HepG2 (cell line): ENCODE measurements around the gene DHX30. TPM values are rescaled to one million over a fixed set of nuclear protein-coding genes. Genes with fewer than 3 reads are reported as not detected.

Source experiments
- AGO2 ChIP-seq: fragments of 200-400 bp; formaldehyde crosslinking; optimal IDR thresholded peaks from 2 replicates; pipeline ENCODE3; 2017; ENCODE audit warnings: mild to moderate bottlenecking, low read depth, low read length, moderate library complexity
- AHR ChIP-seq: IDR thresholded peaks from 2 replicates; pipeline ENCODE4 v1.6.1; 2018; ENCODE audit warnings: missing genetic modification reagents, missing compliant biosample characterization
- ARNT ChIP-seq: fragments of 450-650 bp; IDR thresholded peaks from 2 replicates; pipeline ENCODE4 v1.6.1; 2017
- ATF5 ChIP-seq: sonication (generic); formaldehyde crosslinking; IDR thresholded peaks from 2 replicates; pipeline ENCODE4 v1.4.0; 2020; ENCODE audit warnings: mild to moderate bottlenecking, low read depth, missing genetic modification reagents
- CREM ChIP-seq, 2 experiments: sonication (generic) in 1 of 2; formaldehyde crosslinking in 1 of 2; IDR thresholded peaks; 2 replicates each; pipeline versions ENCODE4 v1.4.0 to v1.6.1; 2016 to 2020; ENCODE audit warnings: antibody characterized with exemption in 1 of 2, mild to moderate bottlenecking in 1 of 2, missing genetic modification reagents in 1 of 2
- DPF2 ChIP-seq: sonication (generic); formaldehyde crosslinking; IDR thresholded peaks from 2 replicates; pipeline ENCODE4 v1.4.0; 2020; ENCODE audit warnings: mild to moderate bottlenecking, low read depth, missing genetic modification reagents, borderline replicate concordance
- DR1 ChIP-seq: sonication (generic); formaldehyde crosslinking; IDR thresholded peaks from 2 replicates; pipeline ENCODE4 v1.8.0; 2021; ENCODE audit warnings: mild to moderate bottlenecking, missing genetic modification reagents, inconsistent platforms
- GABPA ChIP-seq, 2 experiments: IDR thresholded peaks; 2 replicates each; pipeline ENCODE4 v1.6.1; 2011 to 2016; ENCODE audit warnings: low read depth in 2 of 2, low read length in 1 of 2, missing biosample characterization in 1 of 2, missing genetic modification characterization in 1 of 2
- HMGA1 ChIP-seq: sonication (generic); formaldehyde crosslinking; conservative IDR thresholded peaks from 2 replicates; pipeline ENCODE4 v1.4.0; 2020; ENCODE audit warnings: missing genetic modification reagents
- IKZF1 ChIP-seq: fragments of 450-650 bp; IDR thresholded peaks from 2 replicates; pipeline ENCODE4 v1.7.1; 2016
- IRF1 ChIP-seq: sonication (generic); formaldehyde crosslinking; IDR thresholded peaks from 2 replicates; pipeline ENCODE4 v1.4.0; 2020; ENCODE audit warnings: low read depth, mild to moderate bottlenecking, missing genetic modification reagents
- JARID2 ChIP-seq: sonication (generic); formaldehyde crosslinking; IDR thresholded peaks from 2 replicates; pipeline ENCODE4 v1.8.1; 2023; ENCODE audit warnings: missing genetic modification reagents, inconsistent platforms; ENCODE audit not compliant: insufficient replicate concordance
- MLLT10 ChIP-seq: sonication (generic); formaldehyde crosslinking; IDR thresholded peaks from 2 replicates; pipeline ENCODE4 v1.4.0; 2020; ENCODE audit warnings: missing genetic modification reagents
- NPAS2 ChIP-seq: sonication (generic); formaldehyde crosslinking; IDR thresholded peaks from 2 replicates; pipeline ENCODE4 v1.8.0; 2022; ENCODE audit warnings: mild to moderate bottlenecking, missing genetic modification reagents, borderline replicate concordance
- PHF8 ChIP-seq: sonication (generic); formaldehyde crosslinking; IDR thresholded peaks from 2 replicates; pipeline ENCODE4 v1.5.0; 2020; ENCODE audit warnings: missing genetic modification reagents
- POLR2AphosphoS5 ChIP-seq: IDR thresholded peaks from 2 replicates; pipeline ENCODE4 v1.6.1; 2012; ENCODE audit warnings: low read depth, low read length
- PTBP1 ChIP-seq: fragments of 200-400 bp; formaldehyde crosslinking; IDR thresholded peaks from 2 replicates; pipeline ENCODE4 v1.6.1; 2018; ENCODE audit warnings: low read length, low read depth; ENCODE audit not compliant: poor library complexity, severe bottlenecking
- SP1 ChIP-seq, 2 experiments: fragments of 450-650 bp in 1 of 2; sonication (generic) in 1 of 2; formaldehyde crosslinking in 1 of 2; IDR thresholded peaks; 2 replicates each; pipeline versions ENCODE4 v1.4.0 to v1.6.1; 2016 to 2020; ENCODE audit warnings: missing genetic modification reagents in 1 of 2
- SPEN ChIP-seq: sonication (generic); formaldehyde crosslinking; IDR thresholded peaks from 2 replicates; pipeline ENCODE4 v1.5.1; 2020; ENCODE audit warnings: low read depth, mild to moderate bottlenecking, missing genetic modification reagents
- ZBTB33 ChIP-seq: sonication (generic); formaldehyde crosslinking; IDR thresholded peaks from 2 replicates; pipeline ENCODE4 v1.4.0; 2020; ENCODE audit warnings: missing genetic modification reagents
- ZFP36 ChIP-seq: fragments of 150-350 bp; IDR thresholded peaks from 2 replicates; pipeline ENCODE4 v1.6.1; 2018; ENCODE audit warnings: borderline replicate concordance, low read length, low read depth; ENCODE audit not compliant: partially characterized antibody
- ZNF3 ChIP-seq: IDR thresholded peaks from 2 replicates; pipeline ENCODE4 v1.7.0; 2017; ENCODE audit warnings: inconsistent platforms
- ZNF414 ChIP-seq: sonication (generic); formaldehyde crosslinking; IDR thresholded peaks from 2 replicates; pipeline ENCODE4 v1.5.0; 2020; ENCODE audit warnings: missing genetic modification reagents
- ZNF510 ChIP-seq: sonication (generic); formaldehyde crosslinking; IDR thresholded peaks from 2 replicates; pipeline ENCODE4 v1.4.0; 2020; ENCODE audit warnings: low read depth, mild to moderate bottlenecking, missing genetic modification reagents
- ZNF580 ChIP-seq: IDR thresholded peaks from 2 replicates; pipeline ENCODE4 v1.6.1; 2016; ENCODE audit warnings: low read depth, borderline replicate concordance
- ZNF761 ChIP-seq: sonication (generic); formaldehyde crosslinking; conservative IDR thresholded peaks from 2 replicates; pipeline ENCODE4 v1.4.0; 2020; ENCODE audit warnings: mild to moderate bottlenecking, missing genetic modification reagents
- polyA plus RNA-seq, 8 experiments: library from polyadenylated mRNA; depleted of rRNA in 3 of 8; stranded (reverse) in 7 of 8; unstranded in 1 of 8; fragments of >200 nt; fragmentation: Illumina TruSeq in 4 of 8; extraction: Trizol in 4 of 8; gene quantifications; 2 replicates each; pipeline versions ENCODE4 v1.2.1 to v1.2.3, GENCODE V29; 2011 to 2016; ENCODE audit warnings: low read depth in 4 of 8, missing spikeins in 1 of 8, mixed read lengths in 1 of 8; ENCODE audit not compliant: insufficient read depth in 1 of 8
- total RNA-seq, 5 experiments: library from RNA; depleted of rRNA; stranded (reverse); fragments of >200 nt; fragmentation: Illumina TruSeq; extraction: Trizol; gene quantifications; 2 replicates each; pipeline ENCODE4 v1.2.3, GENCODE V29; 2016; ENCODE audit warnings: low read depth in 1 of 5

The DHX30 gene
- total and polyA plus RNA-seq, 2 of the 13 experiments (the other 11 are each of a cell fraction or from before 2014, with no cell fraction given), result 30.6 to 59.4 TPM

GRCh38 chr3:47781685-47782445 lies 21.1 kb upstream of the DHX30 start, which contains the start of gene SMARCC1 (continued):
- TF ChIP-seq ATF5 (no peak), AGO2 (peak; percentile 40), ZNF761 (CRISPR knock-in tag) (no peak), IKZF1 (no peak), HMGA1 (CRISPR knock-in tag) (no peak), ARNT (no peak), IRF1 (CRISPR knock-in tag) (no peak), GABPA (IDR thresholded peaks at IDR 0.05; ENCODE audit: low read depth, low read length) (peak; percentile 67), GABPA (CRISPR knock-in tag; IDR thresholded peaks at IDR 0.05; ENCODE audit: low read depth) (peak; percentile 81), ZNF3 (CRISPR knock-in tag) (peak; percentile 95), PHF8 (CRISPR knock-in tag) (peak; percentile 99), ZNF510 (CRISPR knock-in tag) (peak; percentile 28; the same call in 1 of the 2 replicates), DPF2 (CRISPR knock-in tag) (no peak), PTBP1 (peak; percentile 36), MLLT10 (no peak), POLR2AphosphoS5 (peak; percentile 96), DR1 (peak; percentile 63), CREM (IDR thresholded peaks at IDR 0.05) (peak; percentile 41; the same call in 1 of the 2 replicates), CREM (CRISPR knock-in tag; IDR thresholded peaks at IDR 0.05) (no peak), JARID2 (CRISPR knock-in tag) (no peak), ZNF580 (CRISPR knock-in tag) (peak; percentile 90; the same call in 1 of the 2 replicates), ZFP36 (no peak), ZNF414 (CRISPR knock-in tag) (peak; percentile 72; the same call in 1 of the 2 replicates), AHR (0 out of 2 replicates have a peak, but pooled peaks have one; percentile 17), NPAS2 (CRISPR knock-in tag) (no peak), SPEN (CRISPR knock-in tag) (peak; percentile 80; the same call in 1 of the 2 replicates), ZBTB33 (CRISPR knock-in tag) (no peak), SP1 (IDR thresholded peaks at IDR 0.05) (no peak), SP1 (CRISPR knock-in tag; IDR thresholded peaks at IDR 0.05) (peak; percentile 84)
